ENCODE results near the gene GNG12.

The GNG12 gene

DNA sequence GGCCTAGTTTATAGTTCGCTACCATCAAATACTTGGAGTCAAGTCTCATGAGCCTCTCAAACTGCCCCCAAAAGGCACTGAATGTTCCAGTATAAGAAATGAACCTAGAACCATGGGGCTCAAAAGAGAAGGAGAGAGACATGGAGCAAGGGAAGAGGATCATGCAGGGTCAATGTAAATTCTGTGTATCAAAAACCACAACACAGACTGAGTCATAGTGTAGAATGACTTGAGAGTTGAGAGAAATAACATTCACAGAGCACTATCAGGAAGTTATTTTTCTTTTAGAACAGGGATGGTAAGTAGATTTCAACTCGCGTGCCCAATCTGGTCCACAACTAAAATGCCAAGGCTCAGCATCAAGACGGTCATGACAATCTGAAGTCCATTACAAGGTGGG is 59.8 kb downstream of the GNG12 start:
- DNase-seq (ENCODE audit: insufficient read length, low spot score) (no peak), FAIRE-seq (no peak)
- TF ChIP-seq POLR2A (IDR thresholded peaks at IDR 0.05; ENCODE audit: low read depth, low read length), result no peak

DNA sequence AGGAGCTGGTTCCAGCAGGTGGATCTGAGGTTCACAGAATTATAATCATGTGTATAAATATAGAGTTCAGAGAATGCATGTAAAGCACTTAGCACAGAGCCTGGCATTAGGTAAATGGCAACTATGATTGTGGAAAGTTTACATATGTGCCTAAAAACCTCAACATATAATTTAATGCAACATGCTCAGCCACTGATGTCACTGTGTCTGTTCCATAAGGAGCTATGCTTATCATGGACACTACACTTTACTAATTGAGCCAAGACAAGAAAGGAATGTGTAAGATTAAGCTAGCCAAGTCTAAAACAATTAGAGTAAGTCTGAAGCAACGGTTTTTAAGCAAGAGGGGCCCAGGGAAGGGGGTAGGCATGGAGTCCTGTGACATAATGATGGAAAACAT is 61.5 kb downstream of the GNG12 start:
- no peak for DNase-seq (ENCODE audit: insufficient read length, low spot score)
- no peak for FAIRE-seq
- no peak for TF ChIP-seq POLR2A (IDR thresholded peaks at IDR 0.05; ENCODE audit: low read depth, low read length)

DNA sequence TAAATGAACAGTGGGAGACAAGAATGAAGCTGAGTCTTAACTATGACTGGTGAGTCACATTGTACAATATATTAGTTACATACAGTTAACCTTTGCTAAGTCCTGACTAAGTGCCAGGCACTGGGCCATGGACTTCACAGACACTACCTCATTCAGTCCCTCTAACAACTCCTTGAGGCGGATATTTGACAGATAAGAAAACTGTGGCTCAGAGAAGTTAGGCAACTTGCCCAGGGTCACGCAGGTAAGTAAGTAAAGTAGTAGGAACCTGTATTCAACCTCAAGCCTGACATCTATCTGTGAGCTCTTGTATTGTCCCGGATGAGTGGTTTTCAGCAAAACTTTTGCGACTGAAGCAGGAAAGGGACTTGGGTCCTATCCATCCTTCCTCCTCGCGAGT is 62.1 kb downstream of the GNG12 start:
- no peak for DNase-seq (ENCODE audit: insufficient read length, low spot score)
- TF ChIP-seq POLR2A (IDR thresholded peaks at IDR 0.05; ENCODE audit: low read depth, low read length), result no peak
- FAIRE-seq, result peak; percentile 27

DNA sequence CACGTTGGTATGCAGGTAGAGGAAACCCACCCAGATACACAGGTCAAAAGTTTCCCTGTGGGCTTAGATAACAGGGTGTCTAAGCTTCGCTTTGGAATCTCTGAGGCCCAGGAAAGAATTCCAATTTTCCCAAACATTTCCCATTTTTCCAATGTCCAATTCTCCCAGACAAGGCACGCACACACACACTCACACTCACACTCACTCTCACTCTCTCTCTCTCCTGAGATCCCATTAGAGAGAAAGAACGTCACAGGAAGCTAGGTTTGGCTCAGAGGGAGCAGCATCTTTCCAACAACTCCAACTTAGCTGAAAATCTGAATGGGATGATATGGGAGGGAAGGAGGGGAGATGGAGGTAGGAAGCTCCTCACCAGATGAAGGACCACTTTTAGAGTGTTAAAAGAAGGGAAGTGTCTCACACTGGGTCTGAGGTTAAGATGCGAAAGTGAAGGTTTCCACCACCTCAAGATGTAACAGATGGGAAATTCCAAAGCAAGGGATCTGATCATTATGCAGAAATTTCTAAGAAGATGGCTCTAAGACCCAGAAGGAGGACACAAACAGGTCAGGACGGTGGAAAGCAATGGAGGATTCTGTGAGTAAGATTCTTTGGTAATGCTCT is 63.5 kb downstream of the GNG12 start:
- DNase-seq (ENCODE audit: insufficient read length, low spot score) (no peak), FAIRE-seq (no peak)
- no peak for TF ChIP-seq POLR2A (IDR thresholded peaks at IDR 0.05; ENCODE audit: low read depth, low read length)

DNA sequence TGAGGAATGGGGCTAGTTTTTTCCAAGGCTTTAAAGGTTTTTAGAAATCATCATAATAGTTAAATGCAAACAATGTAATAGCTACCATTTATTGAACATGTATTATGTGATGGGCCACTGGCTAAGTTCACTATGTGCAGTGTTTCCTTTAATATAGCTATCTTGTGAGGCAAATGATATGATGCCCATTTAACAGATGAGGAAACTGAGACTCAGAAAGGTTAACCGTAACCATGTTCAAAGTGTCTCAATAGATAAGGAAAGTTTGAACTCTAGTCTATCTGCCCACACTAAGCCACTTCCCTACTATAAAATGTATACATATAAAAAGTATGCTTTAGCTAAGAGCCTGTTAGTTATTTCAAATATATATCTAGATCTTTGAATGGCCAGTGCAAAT is 64.8 kb downstream of the GNG12 start:
- DNase-seq (ENCODE audit: insufficient read length, low spot score) (no peak), FAIRE-seq (no peak)
- TF ChIP-seq POLR2A (IDR thresholded peaks at IDR 0.05; ENCODE audit: low read depth, low read length), result no peak

DNA sequence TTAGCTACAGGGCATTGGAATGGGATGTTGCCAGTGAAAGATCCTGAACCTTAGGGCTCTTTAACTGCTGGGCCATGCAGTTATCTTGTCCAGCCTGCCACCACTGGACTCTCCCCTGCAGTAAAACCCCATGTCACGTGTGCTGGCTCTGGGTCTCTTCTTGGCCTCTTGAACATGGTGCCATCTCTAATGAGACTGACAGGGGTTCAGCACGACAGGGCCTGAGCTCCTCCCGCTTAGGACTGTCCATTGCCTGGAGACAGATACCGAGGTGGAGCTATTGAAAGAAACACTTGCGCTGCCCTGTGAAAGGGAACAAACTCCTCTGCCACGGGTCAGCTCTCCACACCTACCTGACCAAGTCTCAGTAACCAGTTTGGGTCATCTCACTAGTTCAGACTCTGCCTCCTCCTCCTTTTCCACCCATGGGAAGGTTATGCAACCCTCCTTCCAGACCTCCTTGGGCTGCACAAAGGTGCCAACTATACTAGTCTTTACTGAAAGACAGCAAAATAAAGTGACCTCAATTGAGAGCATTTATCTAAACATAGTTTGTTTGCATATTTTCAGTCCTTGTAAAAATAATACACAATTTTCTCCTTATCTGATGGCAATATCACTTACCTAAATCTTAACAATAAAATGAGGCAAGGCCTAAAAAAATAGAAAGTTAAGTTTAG is 66.0 kb downstream of the GNG12 start:
- no peak for TF ChIP-seq POLR2A (IDR thresholded peaks at IDR 0.05; ENCODE audit: low read depth, low read length)
- no peak for FAIRE-seq
- no peak for DNase-seq (ENCODE audit: insufficient read length, low spot score)

DNA sequence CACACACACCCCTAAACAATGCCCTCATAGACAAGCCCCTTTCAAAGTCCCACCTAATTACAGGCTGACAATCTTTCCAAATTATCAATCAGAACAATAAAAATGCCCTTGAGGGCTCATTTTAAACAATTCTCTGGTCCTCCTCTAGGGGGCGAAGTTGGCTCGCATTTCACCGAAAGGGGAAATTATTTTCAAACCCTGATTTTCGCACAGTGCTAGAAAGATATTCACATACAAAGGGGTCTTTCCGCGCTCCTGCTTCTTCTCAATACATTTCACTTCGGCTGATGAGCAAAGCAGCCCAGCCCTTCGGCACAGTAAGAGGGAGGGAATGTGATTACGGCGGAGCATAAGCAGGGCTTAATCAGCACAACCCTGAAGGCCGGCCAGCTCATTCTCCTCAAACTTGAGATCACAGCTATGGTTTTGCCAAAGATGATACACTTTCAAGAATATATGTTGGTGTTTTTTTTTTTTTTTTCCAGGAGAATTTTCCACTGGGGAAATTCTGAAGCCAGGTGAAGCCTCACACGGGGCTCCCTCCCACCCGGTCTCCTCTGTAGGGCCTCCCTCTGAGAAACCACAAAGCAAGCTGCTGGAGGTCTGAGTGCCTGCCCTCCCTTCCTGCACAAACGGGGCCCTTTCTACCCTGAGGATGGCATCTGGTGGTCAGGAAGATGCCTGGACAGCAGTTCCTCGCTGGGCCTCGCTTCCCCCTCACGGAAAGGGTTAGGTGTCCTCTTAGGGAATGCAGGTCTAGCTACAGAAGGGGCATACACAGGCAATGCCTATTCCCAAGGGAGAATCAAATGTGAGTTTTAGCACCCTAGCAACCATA is 66.9 kb downstream of the GNG12 start:
- FAIRE-seq (peak; percentile 86), DNase-seq (ENCODE audit: insufficient read length, low spot score) (no peak)
- no peak for TF ChIP-seq POLR2A (IDR thresholded peaks at IDR 0.05; ENCODE audit: low read depth, low read length)

DNA sequence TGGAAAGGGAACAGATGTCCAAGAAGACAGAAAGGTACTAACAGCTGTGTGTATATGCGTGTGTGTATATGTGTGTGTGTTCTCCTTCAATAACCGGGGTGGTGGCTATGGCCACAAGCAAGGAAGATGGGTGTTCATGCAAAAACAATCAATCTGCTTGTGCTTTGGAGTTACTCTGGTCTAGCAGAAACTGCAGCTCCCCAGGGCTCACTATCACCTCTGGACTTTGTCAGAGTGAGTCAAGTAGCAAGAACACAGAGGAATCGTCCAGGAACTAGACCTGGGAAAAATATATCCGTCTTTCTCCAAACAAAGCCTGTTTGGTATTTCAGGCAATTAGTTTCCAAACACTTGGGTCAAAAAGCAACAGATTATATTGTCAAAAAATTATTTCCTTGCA is 68.6 kb downstream of the GNG12 start:
- TF ChIP-seq POLR2A (IDR thresholded peaks at IDR 0.05; ENCODE audit: low read depth, low read length), result no peak
- DNase-seq (ENCODE audit: insufficient read length, low spot score) (no peak), FAIRE-seq (no peak)

DNA sequence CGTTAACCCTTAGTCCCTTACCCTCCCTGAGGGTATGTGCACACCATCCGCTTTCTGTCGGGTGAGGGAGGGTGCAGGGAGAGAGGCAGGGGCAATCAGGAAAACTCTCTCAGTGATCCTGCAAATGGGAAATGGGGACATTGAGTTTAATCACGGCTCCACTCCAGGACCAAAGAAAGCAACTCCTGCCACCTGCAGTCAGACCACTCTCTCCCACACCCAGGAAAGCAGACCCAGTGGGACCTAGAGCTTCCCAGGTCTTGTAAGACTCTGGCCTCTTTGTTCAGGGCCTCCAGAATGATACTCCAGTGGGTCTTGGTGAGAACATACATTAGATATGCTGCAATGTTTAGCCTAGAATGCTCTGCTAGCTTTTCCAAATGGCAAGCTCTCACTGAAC is 71.5 kb downstream of the GNG12 start:
- TF ChIP-seq POLR2A (IDR thresholded peaks at IDR 0.05; ENCODE audit: low read depth, low read length), result no peak
- DNase-seq (ENCODE audit: insufficient read length, low spot score) (no peak), FAIRE-seq (no peak)

DNA sequence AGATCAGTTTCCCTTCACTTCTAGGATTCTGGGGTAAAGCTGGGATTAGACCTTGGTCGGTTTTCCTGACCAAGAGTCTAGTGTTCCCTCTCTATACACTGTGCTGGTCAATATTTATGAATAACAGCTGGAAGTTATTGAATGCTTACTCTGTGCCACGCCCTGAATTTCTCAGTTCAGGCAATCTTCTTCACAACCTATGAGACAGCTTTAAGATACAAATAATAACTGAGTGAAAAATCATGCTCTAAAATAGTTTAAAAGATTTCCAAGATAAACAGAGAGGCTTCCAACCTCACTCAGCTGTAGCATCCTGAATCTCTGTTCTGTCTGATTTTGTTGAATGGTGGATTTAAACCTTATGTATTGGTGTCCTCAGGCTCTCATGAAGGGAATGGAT is 72.2 kb downstream of the GNG12 start:
- no peak for TF ChIP-seq POLR2A (IDR thresholded peaks at IDR 0.05; ENCODE audit: low read depth, low read length)
- FAIRE-seq (no peak), DNase-seq (ENCODE audit: insufficient read length, low spot score) (no peak)

DNA sequence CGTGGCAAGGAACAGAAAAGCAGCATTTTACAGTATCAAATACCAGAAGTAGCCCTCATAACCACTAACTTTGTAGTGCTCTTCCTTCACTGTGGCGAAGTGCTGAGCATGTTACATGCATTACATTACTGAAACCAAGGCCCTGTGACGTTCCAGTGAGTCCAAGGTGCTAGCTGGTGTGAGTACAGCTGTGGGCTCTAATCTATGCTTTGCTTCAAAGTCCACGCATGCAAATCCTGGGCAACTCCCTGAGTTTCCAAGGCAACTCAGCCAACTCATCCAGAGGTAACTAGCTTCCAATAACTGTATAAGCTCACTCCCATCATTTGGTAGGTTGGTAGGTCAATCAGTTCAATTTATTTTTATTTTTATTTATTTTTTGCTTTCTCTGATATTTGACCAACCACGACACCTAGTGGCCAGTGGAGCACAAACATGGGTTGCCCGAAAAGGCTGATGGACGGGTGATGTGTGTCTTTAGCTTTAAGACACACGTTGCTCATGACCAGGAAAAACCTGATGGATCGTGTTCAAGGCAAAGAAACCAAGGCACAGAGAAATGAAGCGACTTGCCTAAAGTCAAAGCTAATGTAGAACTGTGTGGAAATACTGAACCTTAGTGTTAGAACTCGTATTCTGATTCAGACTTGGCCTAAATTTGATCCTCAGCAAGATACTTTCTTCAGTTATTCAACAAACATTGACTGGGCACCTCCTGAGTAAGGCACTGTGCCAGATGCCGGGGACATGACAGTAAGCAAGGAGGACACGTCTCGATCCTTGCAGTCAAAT is 73.0 kb downstream of the GNG12 start:
- no peak for TF ChIP-seq POLR2A (IDR thresholded peaks at IDR 0.05; ENCODE audit: low read depth, low read length)
- peak; percentile 73 for FAIRE-seq
- DNase-seq (ENCODE audit: insufficient read length, low spot score), result no peak

DNA sequence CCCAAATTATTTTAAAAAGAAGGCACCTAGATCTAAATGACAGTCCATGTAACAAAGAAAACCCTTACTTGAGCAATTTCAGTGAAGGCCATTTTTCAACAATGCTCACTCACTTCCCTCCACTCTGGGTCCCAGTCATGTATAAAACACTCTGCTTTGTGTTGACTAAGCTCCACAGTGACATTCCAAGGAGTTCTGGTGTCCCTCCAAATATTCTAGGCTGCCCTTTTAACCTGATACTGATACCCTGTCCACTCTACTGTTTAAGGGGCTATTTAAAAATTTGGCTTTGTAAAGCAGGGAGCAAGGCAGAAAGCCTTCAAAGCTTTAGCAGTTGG is 73.6 kb downstream of the GNG12 start:
- FAIRE-seq (peak; percentile 50), DNase-seq (ENCODE audit: insufficient read length, low spot score) (no peak)
- TF ChIP-seq POLR2A (IDR thresholded peaks at IDR 0.05; ENCODE audit: low read depth, low read length), result no peak

DNA sequence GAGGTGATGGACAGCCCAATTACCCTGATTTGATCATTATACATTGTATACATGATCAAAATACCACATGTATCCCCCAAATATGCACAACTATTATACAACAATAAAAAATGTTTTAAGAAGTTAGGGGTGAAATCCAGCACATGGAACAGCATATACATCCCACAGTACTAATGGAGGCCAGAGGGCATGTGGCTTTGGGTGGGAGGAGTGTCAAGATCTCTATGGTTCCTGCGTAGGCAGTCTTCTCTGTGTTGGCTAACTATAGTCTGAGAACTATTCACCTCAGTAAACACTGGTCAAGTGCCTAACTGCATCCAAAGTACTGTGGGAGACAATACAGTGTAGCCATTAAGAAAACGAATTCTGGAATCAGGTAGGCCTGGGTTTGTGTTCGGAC is 74.2 kb downstream of the GNG12 start:
- FAIRE-seq (no peak), DNase-seq (ENCODE audit: insufficient read length, low spot score) (no peak)
- no peak for TF ChIP-seq POLR2A (IDR thresholded peaks at IDR 0.05; ENCODE audit: low read depth, low read length)

DNA sequence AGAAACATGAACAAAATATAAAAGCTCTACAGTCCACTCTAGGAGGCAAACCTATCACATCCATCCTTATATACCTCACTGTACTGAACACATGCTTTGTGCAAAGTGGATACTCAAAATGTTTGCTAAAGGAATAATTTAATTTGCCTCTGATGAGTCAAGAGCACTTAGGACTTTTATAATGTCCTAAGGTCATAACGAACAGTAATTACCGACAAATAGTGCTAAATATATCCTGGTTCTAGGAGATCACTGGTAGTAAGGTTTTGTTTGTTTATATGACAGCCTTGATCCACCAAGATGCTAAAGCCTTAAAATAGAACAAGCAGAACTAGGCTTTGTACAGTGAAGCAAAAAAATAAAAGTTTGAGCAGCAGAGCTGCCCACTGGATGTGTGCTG is 77.6 kb downstream of the GNG12 start:
- no peak for TF ChIP-seq POLR2A (IDR thresholded peaks at IDR 0.05; ENCODE audit: low read depth, low read length)
- DNase-seq (ENCODE audit: insufficient read length, low spot score), result no peak
- FAIRE-seq, result no peak
